ENCODE measurements around the gene SLFN14.

The SLFN14 gene

GRCh38 chr17:35514564-35514963 lies 46.1 kb downstream of the SLFN14 start:
- Histone ChIP-seq H3K4me3 (ENCODE audit: low read depth, low read length) (no peak overlapping the region), H3K27me3 (ENCODE audit: insufficient read depth, low read depth, severe bottlenecking) (peaks cover 82% of the 10 kb centered on the region), H3K9me3 (ENCODE audit: severe bottlenecking) (peaks cover 7% of the 10 kb centered on the region), H3K27ac (no peak overlapping the region), H3K36me3 (no peaks in the 10 kb centered on the region)
- TF ChIP-seq CTCF (IDR thresholded peaks at IDR 0.05; ENCODE audit: low read depth, low read length), result no peak
- no peak for DNase-seq
